GM19193 (cell line): ENCODE measurements around the gene ITGA2B.

Experiments used
- POLR2A ChIP-seq: IDR thresholded peaks from 4 replicates; pipeline ENCODE4 v1.6.1; 2011; ENCODE audit not compliant: insufficient read depth, insufficient read length; ENCODE audit errors: extremely low read depth

ITGA2B gene

DNA sequence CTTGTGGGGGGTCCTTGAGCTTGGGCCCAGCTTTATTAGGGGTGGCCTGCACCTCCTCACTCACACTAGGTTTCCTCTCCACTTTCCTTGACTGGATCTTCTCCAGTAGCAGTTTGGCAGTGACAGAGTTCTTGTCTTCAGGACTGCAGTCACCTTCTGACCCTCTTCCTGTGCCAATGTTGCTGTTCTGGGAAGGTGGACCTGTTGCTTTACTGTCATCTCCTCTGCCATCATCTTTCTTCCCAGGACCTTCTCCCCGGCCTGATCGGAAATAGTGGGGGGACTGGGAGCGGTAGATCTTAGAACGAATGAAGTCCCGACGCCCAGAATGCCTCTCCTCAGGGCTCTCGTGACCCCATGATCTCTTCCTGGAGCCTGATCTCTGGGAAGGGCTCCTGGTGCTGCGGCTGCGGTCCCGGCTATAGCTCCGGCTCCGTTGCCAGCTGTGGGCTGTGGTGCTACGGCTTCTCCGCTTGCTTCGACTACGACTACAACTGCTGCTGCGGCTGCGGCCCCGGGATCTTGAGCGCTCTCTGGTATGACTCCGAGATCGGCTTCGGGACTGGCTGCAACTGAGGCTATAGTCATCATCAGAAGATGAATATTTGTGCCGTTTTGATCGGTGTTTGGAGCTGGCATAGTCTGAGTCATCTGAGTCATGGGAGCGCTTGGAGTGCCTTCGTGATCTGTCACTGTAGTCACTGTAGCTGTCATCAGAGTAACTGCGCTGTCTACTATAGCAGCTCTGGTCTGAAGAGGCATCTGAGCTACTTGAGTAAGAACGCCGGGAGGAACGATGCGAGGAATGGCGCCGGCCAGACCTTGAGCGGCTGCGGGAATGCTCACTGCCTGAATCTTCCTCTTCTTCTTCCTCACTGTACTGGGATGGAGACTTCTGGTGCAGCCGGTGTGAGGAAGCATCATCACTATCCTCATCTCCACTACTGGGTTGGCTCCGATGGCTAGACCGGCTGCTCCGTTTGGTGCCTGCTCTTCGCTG lies 9.5 kb upstream of the ITGA2B start:
- TF ChIP-seq POLR2A, result no peak

DNA sequence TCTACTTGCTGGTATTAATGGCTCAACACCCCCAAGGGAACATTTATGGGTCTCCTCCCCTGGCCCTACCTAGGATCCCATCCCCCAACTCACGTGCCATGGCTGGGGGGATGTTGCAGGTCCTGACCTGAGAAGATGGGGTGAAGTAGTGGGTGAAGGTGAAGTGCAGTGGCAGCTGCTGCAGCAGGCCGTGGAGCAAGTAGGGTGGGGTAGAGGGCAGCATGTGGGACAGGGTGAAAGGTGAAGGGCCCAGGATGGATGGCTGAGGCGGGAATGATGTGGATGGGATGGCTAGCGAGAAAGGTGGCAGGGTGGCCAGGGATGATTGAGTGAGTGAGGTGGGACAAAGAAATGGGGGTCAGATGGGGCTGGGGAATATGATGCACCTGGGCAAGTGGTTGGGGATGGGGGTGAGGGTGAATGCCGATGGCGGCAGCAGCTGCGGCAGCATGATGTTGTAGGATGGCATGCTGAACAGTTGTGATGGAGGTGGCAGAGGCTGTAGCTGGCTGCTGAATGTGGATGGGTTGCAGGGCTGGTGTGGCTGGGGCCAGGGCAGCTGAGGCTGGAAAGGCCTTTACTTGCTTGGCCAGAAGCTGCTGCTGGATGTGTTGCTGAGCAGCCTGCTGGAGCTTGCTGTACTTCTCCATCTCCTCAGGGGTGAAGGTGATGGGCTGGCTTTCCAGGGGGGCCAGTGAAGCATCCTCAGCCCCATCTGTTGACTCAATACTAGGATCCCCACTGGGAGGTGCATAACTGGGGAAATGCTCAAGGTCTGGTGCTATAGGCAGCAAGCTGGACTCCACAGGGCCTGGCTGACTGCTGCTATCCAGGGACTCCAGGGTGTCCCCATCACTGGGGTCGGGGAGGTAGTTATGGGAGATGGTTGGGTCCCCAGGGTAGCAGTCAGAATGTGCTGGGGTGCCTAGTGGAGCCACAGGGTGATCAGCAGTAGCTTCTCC lies 8.3 kb upstream of the ITGA2B start:
- TF ChIP-seq POLR2A, result no peak

GRCh38 chr17:44396946-44397345 lies 7.5 kb upstream of the ITGA2B start:
- no peak for TF ChIP-seq POLR2A

DNA sequence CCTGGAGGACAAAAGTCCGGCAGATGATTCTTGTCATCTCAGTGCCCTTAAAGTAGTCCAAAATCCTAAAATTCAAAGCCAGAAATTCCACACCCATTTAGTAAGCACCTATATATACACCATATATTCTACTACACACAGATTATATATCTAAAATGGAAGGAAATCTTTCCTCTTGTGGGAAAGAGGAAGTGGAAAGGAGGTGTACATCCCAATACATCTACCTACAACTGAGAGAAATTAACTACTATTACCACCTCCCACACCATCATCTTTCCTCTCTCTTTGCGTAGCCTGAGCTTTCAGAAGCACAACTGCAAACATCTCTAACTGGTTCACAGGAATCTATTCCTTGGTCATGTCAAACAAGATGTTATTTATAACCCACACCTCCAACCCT lies 5.4 kb upstream of the ITGA2B start:
- TF ChIP-seq POLR2A, result no peak

DNA sequence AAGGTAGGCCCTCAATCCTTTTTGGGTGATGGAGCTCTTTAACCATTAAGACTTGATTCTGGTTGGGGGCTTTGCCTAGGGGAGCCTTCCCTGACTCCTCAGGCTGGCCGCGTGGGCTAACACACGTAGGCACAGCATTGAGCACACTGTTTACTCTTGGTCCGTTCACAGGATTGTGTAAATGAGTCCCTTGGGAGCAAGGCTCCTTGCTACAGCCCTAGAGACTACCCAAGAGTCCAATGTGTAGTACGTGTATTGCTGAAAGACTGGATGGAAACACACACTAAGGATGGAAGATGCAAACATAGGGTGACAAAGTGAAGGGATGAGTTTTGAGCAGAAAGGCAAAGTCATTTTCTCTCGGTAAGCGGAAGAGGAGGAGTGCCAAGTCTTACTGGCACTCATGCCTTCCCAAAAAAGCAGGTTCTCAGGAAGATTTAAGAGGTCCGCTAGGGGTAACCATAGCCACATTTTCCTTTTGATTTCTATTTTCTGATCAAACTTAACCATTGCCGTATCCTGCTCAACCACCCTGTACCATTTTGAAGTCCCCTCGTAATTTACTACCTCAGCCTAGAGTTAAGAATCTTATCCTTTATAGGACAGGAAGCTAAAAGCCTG lies 911 bp upstream of the ITGA2B start:
- no peak for TF ChIP-seq POLR2A

DNA sequence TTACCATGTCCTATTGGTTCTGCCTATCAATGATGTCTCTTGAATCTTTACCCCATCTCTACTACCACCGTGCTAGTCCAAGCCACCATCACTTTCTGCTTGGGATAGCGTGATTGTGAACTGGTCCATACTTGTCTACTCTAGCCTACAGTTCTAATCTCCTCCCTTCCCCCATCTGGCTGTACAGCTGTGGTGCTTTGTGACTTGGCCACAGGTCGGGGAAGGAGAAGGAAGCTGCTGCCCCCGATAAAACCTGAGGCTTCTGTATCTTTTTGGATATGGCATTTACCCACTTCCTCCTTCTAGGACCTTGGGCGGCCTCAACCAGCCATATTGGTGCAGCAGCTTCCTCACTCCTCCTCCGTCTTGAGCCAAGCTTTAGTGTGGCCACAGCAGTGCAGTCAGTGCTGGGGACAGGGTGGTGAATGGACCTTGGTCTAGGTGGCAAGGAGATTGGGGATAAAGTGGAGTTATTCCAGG lies 314 bp upstream of the ITGA2B start:
- TF ChIP-seq POLR2A, result no peak

GRCh38 chr17:44387804-44388203 lies 1.6 kb downstream of the ITGA2B start:
- TF ChIP-seq POLR2A, result no peak

DNA sequence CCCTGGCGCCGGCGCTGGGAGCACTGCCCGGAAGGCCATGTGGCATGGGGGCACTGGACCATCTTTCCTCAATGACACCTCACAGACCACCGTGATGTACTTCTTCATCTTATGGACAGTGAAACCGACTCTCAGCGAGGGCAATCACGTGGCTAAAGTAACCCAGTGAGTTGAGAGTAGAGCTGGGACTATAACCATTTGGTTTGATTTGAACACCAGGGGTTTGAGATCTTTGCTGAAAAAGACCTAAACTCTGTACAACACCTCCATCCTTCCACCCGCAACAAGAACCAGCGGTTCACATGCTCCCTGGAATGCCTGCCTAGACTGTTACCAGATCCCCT lies 3.3 kb downstream of the ITGA2B start:
- no peak for TF ChIP-seq POLR2A

DNA sequence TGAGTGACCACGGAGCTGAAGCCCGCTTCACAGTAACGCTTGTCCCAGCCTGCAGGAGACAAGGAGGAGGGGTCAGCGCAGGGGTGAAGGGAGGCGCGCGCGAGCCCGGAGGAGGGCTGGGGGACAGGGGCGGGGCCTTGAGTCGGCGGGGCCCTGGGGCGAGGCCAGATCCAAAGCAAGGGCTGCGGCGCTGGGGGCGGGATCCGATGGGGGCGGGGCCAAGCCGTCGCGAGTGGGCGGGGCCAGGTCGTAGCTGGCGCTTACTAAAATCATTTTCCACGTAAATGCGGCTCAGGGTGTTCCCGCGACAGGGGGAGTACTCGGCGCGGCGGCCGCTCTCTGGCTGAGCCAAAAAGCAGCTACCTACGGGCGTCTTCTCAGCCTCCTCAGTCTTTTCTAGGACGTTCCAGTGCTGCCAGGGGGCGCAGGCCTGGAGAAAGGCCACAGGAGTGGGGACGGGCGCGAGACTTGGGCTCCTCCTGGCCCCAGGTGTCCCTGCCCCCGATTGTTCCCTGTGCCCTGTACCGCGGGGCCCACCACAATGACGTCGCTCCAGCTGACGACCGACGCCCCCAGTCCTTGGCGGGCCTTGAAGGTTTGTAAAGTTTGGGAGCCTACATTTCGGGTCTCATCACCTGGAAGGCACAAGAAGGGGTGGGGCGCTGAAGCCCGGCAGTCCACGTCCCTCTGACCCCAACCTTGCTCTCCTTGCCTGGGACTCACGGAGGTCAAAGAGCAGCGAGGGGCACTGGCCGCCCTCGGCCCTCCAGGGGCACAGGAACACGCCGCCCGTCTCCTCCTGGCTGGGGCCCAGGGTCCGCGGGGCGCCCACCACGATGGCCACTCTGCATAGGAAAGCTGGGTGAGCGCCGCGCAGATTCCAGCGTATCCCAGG lies 3.9 kb downstream of the ITGA2B start:
- TF ChIP-seq POLR2A, result peak; percentile 36

GRCh38 chr17:44384823-44385286 lies 4.6 kb downstream of the ITGA2B start:
- TF ChIP-seq POLR2A, result no peak

- no peak for TF ChIP-seq POLR2A
Observed at GRCh38 chr17:44384281-44384822, 5.1 kb downstream of the ITGA2B start.

GRCh38 chr17:44383861-44384260 lies 5.6 kb downstream of the ITGA2B start:
- TF ChIP-seq POLR2A, result no peak

DNA sequence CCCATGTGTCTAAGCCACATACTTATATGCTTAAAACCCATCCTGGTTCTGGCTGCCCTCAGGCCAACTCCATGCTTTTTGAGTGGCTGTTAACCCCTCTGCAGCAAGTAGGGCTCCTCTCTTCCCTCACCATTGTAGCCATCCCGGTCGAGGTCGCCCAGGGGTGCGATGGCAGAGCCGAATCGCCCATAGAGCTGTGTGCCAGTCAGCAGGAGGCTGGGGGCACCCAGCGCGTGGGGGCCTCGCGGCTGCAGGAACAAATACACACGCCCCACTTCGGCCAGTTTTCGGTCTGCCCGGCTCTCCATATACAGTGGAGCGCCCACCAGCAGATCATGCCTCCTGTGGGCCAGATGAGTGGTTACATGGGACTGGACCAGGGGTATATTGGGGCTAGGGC lies 6.1 kb downstream of the ITGA2B start:
- TF ChIP-seq POLR2A, result no peak
